Neural cell (in vitro differentiated cells): ENCODE results near the gene ITFG1.

Experiments used
- EZH2 ChIP-seq: fragments of 200-600, 300-800 bp; shearing (Covaris generic), sonication (generic); IDR thresholded peaks from 2 replicates; pipeline ENCODE4 v1.6.1; 2014; ENCODE audit warnings: antibody characterized with exemption, low read length, borderline replicate concordance, mild to moderate bottlenecking; ENCODE audit not compliant: insufficient read depth, poor library complexity, severe bottlenecking
- MXI1 ChIP-seq: fragments of 450-650 bp; conservative IDR thresholded peaks from 2 replicates; pipeline ENCODE4 v1.6.1; 2014; ENCODE audit warnings: antibody characterized with exemption, mild to moderate bottlenecking; ENCODE audit not compliant: poor library complexity, severe bottlenecking
- POLR2AphosphoS5 ChIP-seq: IDR thresholded peaks from 2 replicates; pipeline ENCODE4 v1.6.1; 2012
- RAD21 ChIP-seq: fragments of 450-650 bp; conservative IDR thresholded peaks from 2 replicates; pipeline ENCODE4 v1.6.1; 2014; ENCODE audit warnings: antibody characterized with exemption, mild to moderate bottlenecking, moderate library complexity
- TF ChIP-seq, protein P1 (sequence below): fragments of 450-650 bp; IDR thresholded peaks from 2 replicates; pipeline ENCODE4 v1.5.1; 2014; ENCODE audit warnings: antibody characterized with exemption, mild to moderate bottlenecking, moderate library complexity; ENCODE audit not compliant: poor library complexity, severe bottlenecking
- TF ChIP-seq, protein P2 (sequence below): IDR thresholded peaks from 2 replicates; pipeline ENCODE4 v1.6.1; 2012; ENCODE audit warnings: borderline replicate concordance

DNA sequence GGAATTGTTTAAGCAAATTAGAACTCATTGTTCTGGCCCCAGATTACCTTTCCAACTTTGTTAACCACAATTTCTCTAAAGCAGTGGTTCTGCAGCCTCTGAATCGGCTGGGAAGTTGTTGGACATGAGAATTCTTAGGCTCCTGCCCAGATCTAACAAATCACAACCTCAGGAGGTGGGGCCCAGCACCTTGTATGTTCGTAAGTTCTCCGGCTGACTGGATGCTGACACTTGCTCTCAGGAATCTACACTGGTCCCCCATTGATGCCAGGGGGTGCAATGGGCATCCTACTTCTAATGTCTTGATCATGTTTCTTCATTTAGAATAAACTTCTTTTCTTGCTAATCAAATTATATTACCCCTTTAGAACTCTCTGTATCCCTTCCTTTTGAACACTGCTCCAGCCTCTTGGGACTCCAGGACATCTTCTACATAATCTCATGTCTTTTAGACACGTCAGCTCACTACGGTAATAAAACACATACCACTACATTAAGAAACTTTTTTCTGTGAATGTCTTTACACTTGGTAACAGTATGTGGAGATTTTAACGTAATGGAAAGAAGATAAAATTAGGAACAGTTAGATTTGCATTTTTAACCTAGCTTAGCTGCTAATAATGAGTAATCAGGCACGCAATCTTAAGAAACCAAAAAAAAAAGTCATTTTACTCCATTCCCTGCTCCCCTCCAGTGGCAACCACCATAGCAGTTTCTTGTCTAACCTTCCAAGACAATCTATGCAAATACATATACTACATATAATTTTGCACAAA is 143.2 kb downstream of the ITFG1 start:
- TF ChIP-seq EZH2: no peak
- no peak for TF ChIP-seq RAD21
- TF ChIP-seq, protein P1, sequence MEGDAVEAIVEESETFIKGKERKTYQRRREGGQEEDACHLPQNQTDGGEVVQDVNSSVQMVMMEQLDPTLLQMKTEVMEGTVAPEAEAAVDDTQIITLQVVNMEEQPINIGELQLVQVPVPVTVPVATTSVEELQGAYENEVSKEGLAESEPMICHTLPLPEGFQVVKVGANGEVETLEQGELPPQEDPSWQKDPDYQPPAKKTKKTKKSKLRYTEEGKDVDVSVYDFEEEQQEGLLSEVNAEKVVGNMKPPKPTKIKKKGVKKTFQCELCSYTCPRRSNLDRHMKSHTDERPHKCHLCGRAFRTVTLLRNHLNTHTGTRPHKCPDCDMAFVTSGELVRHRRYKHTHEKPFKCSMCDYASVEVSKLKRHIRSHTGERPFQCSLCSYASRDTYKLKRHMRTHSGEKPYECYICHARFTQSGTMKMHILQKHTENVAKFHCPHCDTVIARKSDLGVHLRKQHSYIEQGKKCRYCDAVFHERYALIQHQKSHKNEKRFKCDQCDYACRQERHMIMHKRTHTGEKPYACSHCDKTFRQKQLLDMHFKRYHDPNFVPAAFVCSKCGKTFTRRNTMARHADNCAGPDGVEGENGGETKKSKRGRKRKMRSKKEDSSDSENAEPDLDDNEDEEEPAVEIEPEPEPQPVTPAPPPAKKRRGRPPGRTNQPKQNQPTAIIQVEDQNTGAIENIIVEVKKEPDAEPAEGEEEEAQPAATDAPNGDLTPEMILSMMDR: no peak
- TF ChIP-seq MXI1: no peak
- TF ChIP-seq POLR2AphosphoS5: no peak
- TF ChIP-seq, protein P2, sequence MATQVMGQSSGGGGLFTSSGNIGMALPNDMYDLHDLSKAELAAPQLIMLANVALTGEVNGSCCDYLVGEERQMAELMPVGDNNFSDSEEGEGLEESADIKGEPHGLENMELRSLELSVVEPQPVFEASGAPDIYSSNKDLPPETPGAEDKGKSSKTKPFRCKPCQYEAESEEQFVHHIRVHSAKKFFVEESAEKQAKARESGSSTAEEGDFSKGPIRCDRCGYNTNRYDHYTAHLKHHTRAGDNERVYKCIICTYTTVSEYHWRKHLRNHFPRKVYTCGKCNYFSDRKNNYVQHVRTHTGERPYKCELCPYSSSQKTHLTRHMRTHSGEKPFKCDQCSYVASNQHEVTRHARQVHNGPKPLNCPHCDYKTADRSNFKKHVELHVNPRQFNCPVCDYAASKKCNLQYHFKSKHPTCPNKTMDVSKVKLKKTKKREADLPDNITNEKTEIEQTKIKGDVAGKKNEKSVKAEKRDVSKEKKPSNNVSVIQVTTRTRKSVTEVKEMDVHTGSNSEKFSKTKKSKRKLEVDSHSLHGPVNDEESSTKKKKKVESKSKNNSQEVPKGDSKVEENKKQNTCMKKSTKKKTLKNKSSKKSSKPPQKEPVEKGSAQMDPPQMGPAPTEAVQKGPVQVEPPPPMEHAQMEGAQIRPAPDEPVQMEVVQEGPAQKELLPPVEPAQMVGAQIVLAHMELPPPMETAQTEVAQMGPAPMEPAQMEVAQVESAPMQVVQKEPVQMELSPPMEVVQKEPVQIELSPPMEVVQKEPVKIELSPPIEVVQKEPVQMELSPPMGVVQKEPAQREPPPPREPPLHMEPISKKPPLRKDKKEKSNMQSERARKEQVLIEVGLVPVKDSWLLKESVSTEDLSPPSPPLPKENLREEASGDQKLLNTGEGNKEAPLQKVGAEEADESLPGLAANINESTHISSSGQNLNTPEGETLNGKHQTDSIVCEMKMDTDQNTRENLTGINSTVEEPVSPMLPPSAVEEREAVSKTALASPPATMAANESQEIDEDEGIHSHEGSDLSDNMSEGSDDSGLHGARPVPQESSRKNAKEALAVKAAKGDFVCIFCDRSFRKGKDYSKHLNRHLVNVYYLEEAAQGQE: no peak
